Measurements from ENCODE around the gene TIMM44. TPM values are rescaled to one million over a fixed set of nuclear protein-coding genes. Genes with fewer than 3 reads are reported as not detected.
"Not testable (repeated sequence)": the region's sequence is repeated elsewhere in the genome, so short reads cannot be mapped to it uniquely, and the experiment has no call there.

The TIMM44 gene
- total and polyA plus RNA-seq, 2 donors, result 28.1 to 41.8 TPM

DNA sequence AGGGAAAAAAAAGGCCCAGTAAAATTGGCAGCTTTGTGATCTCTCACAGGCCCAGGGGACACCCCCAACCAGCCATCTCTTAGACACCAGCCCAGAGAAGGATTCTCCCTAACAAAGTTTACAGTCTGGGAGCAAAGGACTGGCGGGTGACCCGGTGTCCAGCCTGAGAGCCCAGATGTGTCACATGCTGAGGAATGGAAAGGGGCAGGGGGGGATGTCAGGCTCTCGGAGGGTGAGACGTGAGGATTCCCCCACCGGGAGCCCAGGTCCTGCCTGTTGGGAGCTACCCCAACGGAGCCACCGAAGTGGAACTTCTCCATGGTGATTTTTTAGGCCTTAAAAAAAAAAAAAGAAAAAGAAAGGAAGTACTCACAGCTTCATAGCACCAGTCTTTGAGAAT lies 12.7 kb downstream of the TIMM44 start:
- Histone ChIP-seq H3K27me3 (ENCODE audit: control insufficient read depth in 2 of 2, insufficient read depth in 1 of 2, low read length in 1 of 2) (no peaks in the 10 kb centered on the region), H3K9me3 (ENCODE audit: control insufficient read depth in 2 of 2, insufficient read depth in 1 of 2, low read length in 1 of 2) (no peaks in the 10 kb centered on the region), H3K27ac (ENCODE audit: low read depth in 1 of 2, low read length in 1 of 2) (no peak overlapping the region), H3K4me1 (ENCODE audit: control insufficient read depth in 2 of 2, insufficient read depth in 2 of 2, low read length in 2 of 2) (peaks cover 4 to 12% of the 10 kb centered on the region in 2 donors), H3K36me3 (ENCODE audit: control insufficient read depth in 2 of 2, insufficient read depth in 2 of 2, low read length in 1 of 2) (peaks cover 51 to 58% of the 10 kb centered on the region in 2 donors), H3K4me3 (ENCODE audit: low read length in 2 of 2) (no peak overlapping the region)
- 90% methylated on average over 7 of the region's 7 CpGs for WGBS
- no peak for DNase-seq (ENCODE audit: low read depth in 6 of 9, low spot score in 9 of 9)

DNA sequence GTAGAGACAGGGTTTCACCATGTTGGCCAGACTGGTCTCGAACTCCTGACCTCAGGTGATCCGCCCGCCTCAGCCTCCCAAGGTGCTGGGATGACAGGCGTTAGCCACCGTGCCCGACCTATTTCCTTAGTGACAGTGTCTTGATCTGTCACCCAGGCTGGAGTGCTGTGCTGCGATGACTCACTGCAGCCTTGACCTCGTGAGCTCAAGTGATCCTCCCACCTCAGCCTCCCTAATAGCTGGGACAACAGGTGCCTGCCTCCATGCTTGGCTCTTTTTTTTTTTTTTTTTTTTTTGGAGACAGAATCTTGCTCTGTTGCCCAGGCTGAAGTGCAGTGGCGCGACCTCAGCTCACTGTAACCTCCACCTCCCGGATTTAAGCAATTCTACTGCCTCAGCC lies 13.4 kb downstream of the TIMM44 start:
- not testable (repeated sequence) for H3K27me3 ChIP-seq (ENCODE audit: control insufficient read depth in 2 of 2, insufficient read depth in 1 of 2, low read length in 1 of 2); DNase-seq (ENCODE audit: low read depth in 6 of 9, low spot score in 9 of 9); H3K4me3 ChIP-seq (ENCODE audit: low read length in 2 of 2); H3K9me3 ChIP-seq (ENCODE audit: control insufficient read depth in 2 of 2, insufficient read depth in 1 of 2, low read length in 1 of 2)
- 92% methylated on average over 11 of the region's 11 CpGs for WGBS
- Histone ChIP-seq H3K4me1 (ENCODE audit: control insufficient read depth in 2 of 2, insufficient read depth in 2 of 2, low read length in 2 of 2) (peaks cover 4 to 15% of the 10 kb centered on the region in 2 donors), H3K36me3 (ENCODE audit: control insufficient read depth in 2 of 2, insufficient read depth in 2 of 2, low read length in 1 of 2) (peaks cover 46 to 50% of the 10 kb centered on the region in 2 donors), H3K27ac (ENCODE audit: low read depth in 1 of 2, low read length in 1 of 2) (peak overlapping the region in 1 of 2 donors; percentile 5)

DNA sequence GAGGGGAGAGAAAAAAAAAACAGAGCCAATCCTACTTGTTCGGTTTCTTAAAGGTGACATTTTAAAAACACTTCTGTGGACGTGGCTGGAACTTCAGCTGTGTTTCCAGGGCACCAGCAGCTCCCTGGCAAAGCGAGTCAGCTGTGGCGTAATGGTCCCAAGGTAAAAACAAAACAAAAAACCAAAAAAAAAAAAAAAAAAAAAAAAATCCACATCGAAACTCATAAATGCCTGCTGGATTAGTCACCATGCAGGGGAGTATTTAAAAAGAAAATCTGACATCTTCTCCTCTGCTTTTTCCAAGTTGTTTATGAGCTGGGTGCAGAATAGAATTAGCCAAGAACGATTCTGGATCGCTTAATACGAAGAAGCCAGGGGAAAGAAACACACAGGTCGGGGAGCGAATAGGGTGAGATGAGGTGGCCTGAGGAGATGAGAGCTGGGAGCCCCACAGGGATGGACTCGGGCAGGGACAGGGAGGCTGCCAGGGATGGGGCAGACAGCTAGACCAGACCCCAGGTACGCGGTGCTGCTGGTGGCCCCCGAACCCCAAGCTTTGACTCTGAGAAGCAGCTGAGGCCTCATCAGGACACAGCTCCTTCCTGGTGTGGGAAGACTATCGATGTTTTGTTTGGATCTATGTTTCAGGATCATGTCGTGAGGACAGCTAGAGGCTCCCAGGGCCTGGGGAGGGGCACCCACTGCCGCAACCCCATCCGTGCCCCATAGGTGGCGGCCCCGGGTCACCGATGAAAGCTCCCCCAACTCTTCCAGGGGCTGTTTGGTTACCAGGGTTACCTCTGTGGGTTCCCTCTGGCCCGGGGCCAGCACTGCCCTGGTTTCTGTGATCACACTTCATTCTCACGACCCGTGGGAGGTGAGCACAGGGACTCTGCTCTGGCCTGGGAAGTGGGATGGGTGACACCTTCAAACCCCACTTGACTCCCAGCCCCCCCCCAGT lies 14.4 kb downstream of the TIMM44 start:
- Histone ChIP-seq H3K4me3 (ENCODE audit: low read length in 2 of 2) (no peak overlapping the region), H3K27me3 (ENCODE audit: control insufficient read depth in 2 of 2, insufficient read depth in 1 of 2, low read length in 1 of 2) (peaks cover 0 to 4% of the 10 kb centered on the region in 2 donors), H3K36me3 (ENCODE audit: control insufficient read depth in 2 of 2, insufficient read depth in 2 of 2, low read length in 1 of 2) (peaks cover 37 to 40% of the 10 kb centered on the region in 2 donors), H3K4me1 (ENCODE audit: control insufficient read depth in 2 of 2, insufficient read depth in 2 of 2, low read length in 2 of 2) (peaks cover 7 to 17% of the 10 kb centered on the region in 2 donors), H3K9me3 (ENCODE audit: control insufficient read depth in 2 of 2, insufficient read depth in 1 of 2, low read length in 1 of 2) (no peaks in the 10 kb centered on the region), H3K27ac (ENCODE audit: low read depth in 1 of 2, low read length in 1 of 2) (peak overlapping the region in 1 of 2 donors; percentile 64)
- peak in 2 of 9 donors; percentile 44 to 58 for DNase-seq (ENCODE audit: low read depth in 6 of 9, low spot score in 9 of 9)
- WGBS, result 68% methylated on average over 24 of the region's 24 CpGs

DNA sequence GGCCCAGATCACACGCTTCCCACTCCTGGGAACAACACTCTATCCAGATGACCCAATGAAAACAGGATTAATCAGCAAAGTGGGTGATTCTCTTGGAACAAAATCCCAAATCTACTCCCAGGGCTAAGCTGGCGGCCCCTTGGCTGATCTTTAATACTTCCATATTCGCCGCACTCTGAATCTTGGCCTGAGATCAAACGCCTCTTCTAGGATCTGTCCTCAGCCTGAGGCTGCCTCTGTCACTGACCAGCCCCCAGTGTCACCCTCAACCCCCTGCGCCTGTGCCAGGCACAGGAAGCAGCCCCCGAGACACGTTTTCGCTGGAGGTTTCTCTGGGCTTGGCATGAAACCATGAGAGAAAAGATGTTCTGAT lies 15.1 kb downstream of the TIMM44 start:
- Histone ChIP-seq H3K36me3 (ENCODE audit: control insufficient read depth in 2 of 2, insufficient read depth in 2 of 2, low read length in 1 of 2) (peaks cover 30 to 33% of the 10 kb centered on the region in 2 donors), H3K4me1 (ENCODE audit: control insufficient read depth in 2 of 2, insufficient read depth in 2 of 2, low read length in 2 of 2) (peaks cover 7 to 17% of the 10 kb centered on the region in 2 donors), H3K27me3 (ENCODE audit: control insufficient read depth in 2 of 2, insufficient read depth in 1 of 2, low read length in 1 of 2) (peaks cover 0 to 4% of the 10 kb centered on the region in 2 donors), H3K4me3 (ENCODE audit: low read length in 2 of 2) (no peak overlapping the region), H3K27ac (ENCODE audit: low read depth in 1 of 2, low read length in 1 of 2) (peak overlapping the region in 1 of 2 donors; percentile 46), H3K9me3 (ENCODE audit: control insufficient read depth in 2 of 2, insufficient read depth in 1 of 2, low read length in 1 of 2) (no peaks in the 10 kb centered on the region)
- 94% methylated on average over 9 of the region's 9 CpGs for WGBS
- DNase-seq (ENCODE audit: low read depth in 6 of 9, low spot score in 9 of 9), result no peak

DNA sequence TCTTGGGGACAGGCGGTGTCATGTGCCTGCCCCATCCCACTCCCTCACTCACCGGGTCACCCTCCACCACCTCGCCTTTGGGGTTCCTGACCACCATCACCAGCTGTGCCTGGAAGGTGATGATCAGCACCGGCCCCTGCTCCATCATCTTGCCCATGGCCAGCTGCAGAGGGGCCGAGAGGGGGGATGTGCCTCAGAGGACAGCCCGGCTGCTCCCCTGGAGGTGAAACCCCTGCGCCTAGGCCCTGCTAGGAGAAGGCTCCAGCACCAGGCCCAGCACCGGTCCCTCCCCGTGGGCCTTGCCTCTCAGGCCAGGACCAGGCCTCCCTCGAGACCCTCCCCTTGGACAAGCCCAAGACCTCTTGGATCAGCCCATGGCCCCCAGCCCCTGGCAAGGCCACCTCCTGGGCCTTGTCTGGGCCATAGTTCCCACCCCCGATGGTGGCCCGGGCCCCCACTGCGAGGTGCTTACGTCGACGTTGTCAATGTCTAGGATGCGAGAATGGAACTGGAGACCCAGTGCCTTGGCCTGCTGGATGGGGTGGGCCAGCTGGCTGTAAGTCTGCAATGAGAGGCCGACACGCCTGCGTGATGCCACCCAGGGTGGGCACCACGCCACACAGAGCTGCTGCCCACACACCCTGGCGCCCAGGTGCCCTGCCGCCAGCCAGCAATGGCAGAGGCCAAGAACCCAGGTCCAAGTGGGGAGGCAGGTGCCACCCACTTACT lies 15.7 kb downstream of the TIMM44 start:
- Histone ChIP-seq H3K4me1 (ENCODE audit: control insufficient read depth in 2 of 2, insufficient read depth in 2 of 2, low read length in 2 of 2) (peaks cover 7 to 17% of the 10 kb centered on the region in 2 donors), H3K9me3 (ENCODE audit: control insufficient read depth in 2 of 2, insufficient read depth in 1 of 2, low read length in 1 of 2) (no peaks in the 10 kb centered on the region), H3K27me3 (ENCODE audit: control insufficient read depth in 2 of 2, insufficient read depth in 1 of 2, low read length in 1 of 2) (peaks cover 0 to 4% of the 10 kb centered on the region in 2 donors), H3K27ac (ENCODE audit: low read depth in 1 of 2, low read length in 1 of 2) (peak overlapping the region in 1 of 2 donors; percentile 38), H3K36me3 (ENCODE audit: control insufficient read depth in 2 of 2, insufficient read depth in 2 of 2, low read length in 1 of 2) (peaks cover 29 to 31% of the 10 kb centered on the region in 2 donors), H3K4me3 (ENCODE audit: low read length in 2 of 2) (no peak overlapping the region)
- DNase-seq (ENCODE audit: low read depth in 6 of 9, low spot score in 9 of 9), result no peak
- 98% methylated on average over 23 of the region's 23 CpGs for WGBS

DNA sequence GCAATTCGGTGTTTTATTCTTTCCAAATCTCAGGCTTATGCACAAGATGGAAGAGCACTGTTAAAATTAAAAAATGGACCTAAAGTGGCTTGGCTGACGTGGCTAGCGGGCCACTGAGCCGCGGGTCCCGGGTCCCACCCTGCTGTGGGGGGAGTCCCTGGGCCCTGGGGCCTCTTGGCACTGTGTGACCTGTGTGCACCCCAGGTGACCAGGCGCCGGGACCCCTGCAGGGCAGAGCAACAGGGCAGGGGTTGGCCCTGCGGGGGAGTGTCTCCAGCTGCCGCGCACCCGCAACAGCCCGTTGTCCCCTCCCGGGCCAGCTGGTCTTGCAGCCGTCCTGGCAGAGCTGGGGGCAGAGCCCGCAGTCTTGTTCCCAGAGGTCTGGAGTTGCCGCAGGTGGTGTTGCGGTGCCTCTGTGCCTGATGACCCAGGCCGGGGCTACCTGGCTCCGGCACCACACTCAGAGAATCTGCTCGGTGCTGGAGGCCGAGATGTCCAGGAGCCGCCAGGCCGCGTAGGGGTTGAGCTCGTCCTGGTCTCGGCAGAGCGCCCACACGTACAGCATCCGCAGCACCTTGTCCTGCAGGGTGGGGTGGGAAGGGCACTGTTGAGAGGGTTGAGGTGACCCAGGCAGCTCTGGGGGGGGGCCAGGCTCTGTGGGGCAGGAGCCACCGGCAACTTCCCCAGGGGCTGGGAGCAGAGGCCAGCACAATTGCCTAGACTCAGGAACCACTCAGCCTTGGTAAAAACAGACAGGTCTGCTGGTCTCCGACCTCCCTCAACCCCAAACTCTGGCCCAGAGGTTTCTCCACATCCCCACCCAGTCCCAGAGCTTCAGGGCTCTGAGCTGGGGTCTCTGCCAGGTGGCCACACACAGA lies 16.5 kb downstream of the TIMM44 start:
- WGBS, result 96% methylated on average over 32 of the region's 32 CpGs
- DNase-seq (ENCODE audit: low read depth in 6 of 9, low spot score in 9 of 9), result no peak
- no peak overlapping the region for H3K27ac ChIP-seq (ENCODE audit: low read depth in 1 of 2, low read length in 1 of 2)
- peaks cover 0 to 4% of the 10 kb centered on the region in 2 donors for H3K27me3 ChIP-seq (ENCODE audit: control insufficient read depth in 2 of 2, insufficient read depth in 1 of 2, low read length in 1 of 2)
- no peaks in the 10 kb centered on the region for H3K9me3 ChIP-seq (ENCODE audit: control insufficient read depth in 2 of 2, insufficient read depth in 1 of 2, low read length in 1 of 2)
- peaks cover 7 to 17% of the 10 kb centered on the region in 2 donors for H3K4me1 ChIP-seq (ENCODE audit: control insufficient read depth in 2 of 2, insufficient read depth in 2 of 2, low read length in 2 of 2)
- no peak overlapping the region for H3K4me3 ChIP-seq (ENCODE audit: low read length in 2 of 2)
- H3K36me3 ChIP-seq (ENCODE audit: control insufficient read depth in 2 of 2, insufficient read depth in 2 of 2, low read length in 1 of 2), result peaks cover 28 to 31% of the 10 kb centered on the region in 2 donors

DNA sequence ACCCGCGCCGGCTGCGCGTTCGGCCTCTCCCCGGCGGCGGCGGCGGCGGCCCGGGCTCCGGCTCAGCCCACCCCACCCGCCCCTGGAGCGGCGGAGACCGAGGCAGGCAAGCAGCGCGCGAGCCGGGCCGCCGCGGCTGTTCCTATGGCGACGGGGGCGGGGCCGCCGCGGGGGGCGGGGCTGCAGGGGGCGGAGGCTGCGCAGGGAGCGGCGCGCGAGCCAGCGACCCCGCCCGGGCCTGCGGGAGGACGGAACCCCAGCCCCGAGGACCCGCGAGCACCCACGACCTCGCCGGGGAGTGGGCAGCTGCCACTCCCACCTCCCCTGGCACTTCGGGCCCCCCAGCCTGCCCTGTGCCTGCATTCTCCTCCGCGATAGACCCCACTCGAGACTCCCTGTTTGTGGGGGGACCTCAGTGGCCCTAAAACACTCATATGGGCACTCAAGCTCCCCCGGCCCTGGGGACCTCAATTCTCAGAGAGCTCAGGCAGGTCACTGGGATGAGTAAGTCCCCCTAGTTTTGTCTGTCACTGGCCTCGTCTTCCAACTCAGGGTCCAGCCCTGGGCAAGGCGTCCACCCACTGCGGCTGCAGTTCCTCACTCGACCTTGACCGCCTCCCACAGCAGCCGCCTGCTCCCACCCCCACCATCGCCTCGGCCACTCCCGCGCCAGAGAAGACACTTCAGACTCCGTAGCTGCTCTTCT lies 17.3 kb downstream of the TIMM44 start, which contains the start of gene CTXN1:
TSS of gene CTXN1 (minus strand) at position 115 of the 706 bp plus-strand sequence. CDS start 597 bp downstream, outside the sequence.
- Histone ChIP-seq H3K4me3 (ENCODE audit: low read length in 2 of 2) (peak within 1 kb of the TSS in 1 of 2 donors; percentile 58), H3K9me3 (ENCODE audit: control insufficient read depth in 2 of 2, insufficient read depth in 1 of 2, low read length in 1 of 2) (no peaks in the 10 kb centered on the region), H3K36me3 (ENCODE audit: control insufficient read depth in 2 of 2, insufficient read depth in 2 of 2, low read length in 1 of 2) (peaks cover 25 to 27% of the 10 kb centered on the region in 2 donors), H3K27ac (ENCODE audit: low read depth in 1 of 2, low read length in 1 of 2) (no peak within 1 kb of the TSS), H3K4me1 (ENCODE audit: control insufficient read depth in 2 of 2, insufficient read depth in 2 of 2, low read length in 2 of 2) (peaks cover 13 to 19% of the 10 kb centered on the region in 2 donors), H3K27me3 (ENCODE audit: control insufficient read depth in 2 of 2, insufficient read depth in 1 of 2, low read length in 1 of 2) (peaks cover 0 to 4% of the 10 kb centered on the region in 2 donors)
- peak in 3 of 9 donors; percentile 51 to 74 (median 52) for DNase-seq (ENCODE audit: low read depth in 6 of 9, low spot score in 9 of 9)
- WGBS, result 20% methylated on average over 65 of the region's 65 CpGs
